Activated naive CD4-positive, alpha-beta T cell treated with anti-CD3 and anti-CD28 coated beads for 36 hours (primary cell): ENCODE results near the gene GPX3. TPM values are rescaled to one million over a fixed set of nuclear protein-coding genes. Genes with fewer than 3 reads are reported as not detected.

Experiments used
- CTCF ChIA-PET: fragments of 350-600 bp; sonication (Branson Sonifier 250); formaldehyde crosslinking; loops from one replicate; lab custom pipeline; 2021; ENCODE audit warnings: antibody characterized with exemption; lab: Charles Lee
- DNase-seq: peaks from one replicate; pipeline ENCODE4 v3.0.0-alpha.2; 2020
- H3K27ac Mint-ChIP-seq: one replicate; pipeline ENCODE4 v1.8.0; 2021; ENCODE audit warnings: mild to moderate bottlenecking, mixed read lengths
- H3K27me3 Mint-ChIP-seq: one replicate; pipeline ENCODE4 v1.8.0; 2021; ENCODE audit warnings: low read depth, mixed read lengths
- H3K36me3 Mint-ChIP-seq: one replicate; pipeline ENCODE4 v1.8.0; 2021; ENCODE audit warnings: low read depth, mixed read lengths
- H3K4me1 Mint-ChIP-seq: one replicate; pipeline ENCODE4 v1.8.0; 2021; ENCODE audit warnings: low read depth, mixed read lengths
- H3K4me3 Mint-ChIP-seq: one replicate; pipeline ENCODE4 v1.8.0; 2021; ENCODE audit warnings: mild to moderate bottlenecking, moderate library complexity, mixed read lengths
- H3K9me3 Mint-ChIP-seq: one replicate; pipeline ENCODE4 v1.8.0; 2021; ENCODE audit warnings: mixed read lengths
- intact Hi-C: fragments of 100-400 bp; cut with micrococcal nuclease; formaldehyde crosslinking; loops from one replicate; pipeline ENCODE4 v1.15.1; 2023
- total RNA-seq, 2 experiments: library from RNA; stranded (reverse); gene quantifications; one replicate each; pipeline ENCODE4 v1.2.3, GENCODE V29; 2021

GPX3 gene
- total RNA-seq: not detected

GRCh38 chr5:151020304-151021110, at the start of gene GPX3:
Gene GPX3 (plus strand): TSS chr5:151020591. CDS start chr5:151020655, 64 bp downstream.
- Mint-ChIP-seq H3K36me3 (no peaks in the 10 kb centered on the region), H3K27ac (no peak within 1 kb of the TSS), H3K4me3 (peak within 1 kb of the TSS; percentile 44), H3K4me1 (peaks cover 8% of the 10 kb centered on the region), H3K9me3 (no peaks in the 10 kb centered on the region), H3K27me3 (peaks cover 7% of the 10 kb centered on the region)
- intact Hi-C loops: no loop called here
- CTCF ChIA-PET: interaction anchor here (0.6 to 1.4 kb wide), 6 partner anchors 10 to 171 kb away, joined by 3 to 4 read pairs (median 3); no protein-coding TSS in a partner anchor
- DNase-seq: peak; percentile 55

- Mint-ChIP-seq H3K9me3 (peaks cover 2% of the 10 kb centered on the region), H3K27ac (no peak overlapping the region), H3K4me3 (no peak overlapping the region), H3K36me3 (no peaks in the 10 kb centered on the region), H3K4me1 (no peaks in the 10 kb centered on the region), H3K27me3 (peaks cover 2% of the 10 kb centered on the region)
- intact Hi-C loops: no loop called here
- DNase-seq: no peak
- CTCF ChIA-PET: no interaction called here
Observed at GRCh38 chr5:150978590-150978989, 41.8 kb upstream of the GPX3 start.

- intact Hi-C loops: no loop called here
- Mint-ChIP-seq H3K4me3 (no peak overlapping the region), H3K27ac (no peak overlapping the region), H3K4me1 (no peaks in the 10 kb centered on the region), H3K27me3 (no peaks in the 10 kb centered on the region), H3K36me3 (peaks cover 1% of the 10 kb centered on the region), H3K9me3 (peaks cover 6% of the 10 kb centered on the region)
- DNase-seq: no peak
- CTCF ChIA-PET: no interaction called here
Observed at GRCh38 chr5:150987746-150988145, 32.6 kb upstream of the GPX3 start.

GRCh38 chr5:150989695-150990094, 30.7 kb upstream of the GPX3 start:
- no peak overlapping the region for H3K27ac Mint-ChIP-seq
- CTCF ChIA-PET: interaction anchor here (1.0 kb wide), 1 partner anchor 124 kb away, joined by 3 read pairs; no protein-coding TSS in a partner anchor
- H3K9me3 Mint-ChIP-seq: peaks cover 12% of the 10 kb centered on the region
- peak; percentile 53 for DNase-seq
- H3K4me3 Mint-ChIP-seq: no peak overlapping the region
- peaks cover 1% of the 10 kb centered on the region for H3K36me3 Mint-ChIP-seq
- no peaks in the 10 kb centered on the region for H3K27me3 Mint-ChIP-seq
- no peaks in the 10 kb centered on the region for H3K4me1 Mint-ChIP-seq
- intact Hi-C loops: loop anchor here (1.0 kb wide), 2 partner anchors 188 to 428 kb away; no protein-coding TSS in a partner anchor

- Mint-ChIP-seq H3K9me3 (peaks cover 12% of the 10 kb centered on the region), H3K4me3 (no peak overlapping the region), H3K4me1 (no peaks in the 10 kb centered on the region), H3K27ac (no peak overlapping the region), H3K27me3 (no peaks in the 10 kb centered on the region), H3K36me3 (peaks cover 1% of the 10 kb centered on the region)
- CTCF ChIA-PET: no interaction called here
- intact Hi-C loops: no loop called here
- no peak for DNase-seq
Observed at GRCh38 chr5:150992705-150993104, 27.7 kb upstream of the GPX3 start.

GRCh38 chr5:150993422-150993821, 27.0 kb upstream of the GPX3 start:
- H3K4me3 Mint-ChIP-seq: no peak overlapping the region
- no peaks in the 10 kb centered on the region for H3K4me1 Mint-ChIP-seq
- H3K27me3 Mint-ChIP-seq: no peaks in the 10 kb centered on the region
- no peak overlapping the region for H3K27ac Mint-ChIP-seq
- DNase-seq: no peak
- peaks cover 12% of the 10 kb centered on the region for H3K9me3 Mint-ChIP-seq
- peaks cover 1% of the 10 kb centered on the region for H3K36me3 Mint-ChIP-seq
- intact Hi-C loops: no loop called here
- CTCF ChIA-PET: no interaction called here

- CTCF ChIA-PET: no interaction called here
- Mint-ChIP-seq H3K9me3 (peaks cover 12% of the 10 kb centered on the region), H3K27me3 (no peaks in the 10 kb centered on the region), H3K27ac (no peak overlapping the region), H3K4me3 (no peak overlapping the region), H3K36me3 (peaks cover 1% of the 10 kb centered on the region), H3K4me1 (no peaks in the 10 kb centered on the region)
- DNase-seq: no peak
- intact Hi-C loops: no loop called here
Observed at GRCh38 chr5:150993826-150994412, 26.5 kb upstream of the GPX3 start.

- H3K4me1 Mint-ChIP-seq: no peaks in the 10 kb centered on the region
- intact Hi-C loops: loop anchor here (10.0 kb wide), 1 partner anchor 315 kb away; no protein-coding TSS in a partner anchor
- no peaks in the 10 kb centered on the region for H3K9me3 Mint-ChIP-seq
- no peak overlapping the region for H3K4me3 Mint-ChIP-seq
- no peaks in the 10 kb centered on the region for H3K36me3 Mint-ChIP-seq
- H3K27me3 Mint-ChIP-seq: no peaks in the 10 kb centered on the region
- CTCF ChIA-PET: interaction anchor here (0.9 kb wide), 1 partner anchor 18 kb away, joined by 3 read pairs; no protein-coding TSS in a partner anchor
- H3K27ac Mint-ChIP-seq: no peak overlapping the region
- no peak for DNase-seq
Observed at GRCh38 chr5:150999704-151000442, 20.5 kb upstream of the GPX3 start.

GRCh38 chr5:151001436-151001835, 19.0 kb upstream of the GPX3 start:
- DNase-seq: no peak
- Mint-ChIP-seq H3K36me3 (no peaks in the 10 kb centered on the region), H3K4me3 (no peak overlapping the region), H3K27me3 (no peaks in the 10 kb centered on the region), H3K4me1 (no peaks in the 10 kb centered on the region), H3K27ac (no peak overlapping the region), H3K9me3 (no peaks in the 10 kb centered on the region)
- CTCF ChIA-PET: interaction anchor here (0.8 to 1.6 kb wide), 5 partner anchors 99 to 199 kb away, joined by 3 to 9 read pairs (median 3); no protein-coding TSS in a partner anchor
- intact Hi-C loops: loop anchor here (10.0 kb wide), 1 partner anchor 313 kb away; no protein-coding TSS in a partner anchor

GRCh38 chr5:151002250-151002649, 18.1 kb upstream of the GPX3 start:
- H3K4me3 Mint-ChIP-seq: no peak overlapping the region
- CTCF ChIA-PET: interaction anchor here (0.6 to 1.6 kb wide), 13 partner anchors 10 to 200 kb away, joined by 3 to 10 read pairs (median 3); no protein-coding TSS in a partner anchor
- no peaks in the 10 kb centered on the region for H3K36me3 Mint-ChIP-seq
- intact Hi-C loops: loop anchor here (1.0 to 10.0 kb wide), 3 partner anchors 113 to 313 kb away; no protein-coding TSS in a partner anchor
- H3K9me3 Mint-ChIP-seq: no peaks in the 10 kb centered on the region
- H3K4me1 Mint-ChIP-seq: no peaks in the 10 kb centered on the region
- no peak overlapping the region for H3K27ac Mint-ChIP-seq
- DNase-seq: peak; percentile 29
- H3K27me3 Mint-ChIP-seq: no peaks in the 10 kb centered on the region

GRCh38 chr5:151002681-151003502, 17.5 kb upstream of the GPX3 start:
- CTCF ChIA-PET: interaction anchor here (0.6 to 1.6 kb wide), 9 partner anchors 9 to 467 kb away, joined by 3 to 10 read pairs (median 4); no protein-coding TSS in a partner anchor
- Mint-ChIP-seq H3K9me3 (no peaks in the 10 kb centered on the region), H3K4me3 (no peak overlapping the region), H3K27me3 (no peaks in the 10 kb centered on the region), H3K36me3 (no peaks in the 10 kb centered on the region), H3K27ac (no peak overlapping the region), H3K4me1 (no peaks in the 10 kb centered on the region)
- intact Hi-C loops: loop anchor here (1.0 to 10.0 kb wide), 3 partner anchors 112 to 312 kb away; no protein-coding TSS in a partner anchor
- no peak for DNase-seq
